ENCODE results near the gene CSNK2A3.
"Not testable (repeated sequence)": the region's sequence is repeated elsewhere in the genome, so short reads cannot be mapped to it uniquely, and the experiment has no call there.

CSNK2A3 gene

DNA sequence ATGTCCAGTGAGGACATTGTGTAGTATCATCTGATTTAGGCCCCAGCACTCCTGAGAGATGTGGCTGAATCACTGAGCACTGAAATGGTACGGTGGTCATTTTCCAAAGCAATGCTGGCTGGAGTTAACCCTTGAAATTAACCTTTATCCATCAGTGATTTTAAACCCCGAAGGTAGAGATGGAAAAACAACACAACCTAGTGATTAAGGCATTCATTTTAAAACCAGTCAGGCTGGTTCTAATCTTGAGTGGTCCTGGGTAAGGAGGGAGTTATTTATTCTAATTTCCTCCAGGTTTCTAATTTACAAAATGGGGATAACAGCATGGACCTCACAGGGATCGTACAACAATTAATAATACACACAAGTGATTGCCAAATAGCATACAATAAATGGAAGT, 6.6 kb upstream of the CSNK2A3 start:
- Histone ChIP-seq H3K36me3 (ENCODE audit: control insufficient read depth in 2 of 2, insufficient read depth in 2 of 2, low read length in 2 of 2) (no peaks in the 10 kb centered on the region), H3K4me1 (ENCODE audit: control insufficient read depth in 2 of 2, insufficient read depth in 2 of 2, low read length in 2 of 2) (no peaks in the 10 kb centered on the region), H3K27ac (ENCODE audit: low read depth in 2 of 2, low read length in 2 of 2) (no peak overlapping the region), H3K4me3 (ENCODE audit: low read length in 2 of 2) (no peak overlapping the region), H3K27me3 (ENCODE audit: control insufficient read depth in 2 of 2, insufficient read depth in 2 of 2, low read length in 2 of 2) (no peaks in the 10 kb centered on the region), H3K9me3 (ENCODE audit: control insufficient read depth in 2 of 2, low read length in 2 of 2) (no peaks in the 10 kb centered on the region), H3K9ac (ENCODE audit: low read depth in 1 of 2, low read length in 2 of 2) (no peak overlapping the region)

DNA sequence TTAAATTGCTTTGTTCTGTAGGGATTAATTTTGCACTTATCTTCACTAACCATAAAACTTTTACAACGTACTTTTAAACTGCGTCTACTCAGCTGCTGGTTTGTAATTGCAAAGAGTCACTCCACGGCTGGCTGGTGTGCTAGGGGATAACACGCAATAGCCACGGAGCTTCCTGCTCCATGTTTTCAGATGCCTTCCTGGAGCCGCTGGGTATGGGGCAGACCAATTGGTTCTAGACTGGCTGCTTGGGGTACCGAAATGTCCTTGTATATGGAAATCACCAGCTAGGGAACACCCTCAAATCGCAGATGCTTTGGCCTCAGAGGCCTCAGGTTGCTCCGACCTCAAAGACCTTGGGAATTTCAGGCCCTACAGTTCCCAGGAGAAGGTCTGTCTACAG, 3.8 kb upstream of the CSNK2A3 start:
- H3K27ac ChIP-seq (ENCODE audit: low read depth in 2 of 2, low read length in 2 of 2), result no peak overlapping the region
- no peaks in the 10 kb centered on the region for H3K9me3 ChIP-seq (ENCODE audit: control insufficient read depth in 2 of 2, low read length in 2 of 2)
- H3K4me3 ChIP-seq (ENCODE audit: low read length in 2 of 2), result no peak overlapping the region
- no peaks in the 10 kb centered on the region for H3K36me3 ChIP-seq (ENCODE audit: control insufficient read depth in 2 of 2, insufficient read depth in 2 of 2, low read length in 2 of 2)
- H3K4me1 ChIP-seq (ENCODE audit: control insufficient read depth in 2 of 2, insufficient read depth in 2 of 2, low read length in 2 of 2), result no peaks in the 10 kb centered on the region
- H3K9ac ChIP-seq (ENCODE audit: low read depth in 1 of 2, low read length in 2 of 2), result no peak overlapping the region
- H3K27me3 ChIP-seq (ENCODE audit: control insufficient read depth in 2 of 2, insufficient read depth in 2 of 2, low read length in 2 of 2), result no peaks in the 10 kb centered on the region

DNA sequence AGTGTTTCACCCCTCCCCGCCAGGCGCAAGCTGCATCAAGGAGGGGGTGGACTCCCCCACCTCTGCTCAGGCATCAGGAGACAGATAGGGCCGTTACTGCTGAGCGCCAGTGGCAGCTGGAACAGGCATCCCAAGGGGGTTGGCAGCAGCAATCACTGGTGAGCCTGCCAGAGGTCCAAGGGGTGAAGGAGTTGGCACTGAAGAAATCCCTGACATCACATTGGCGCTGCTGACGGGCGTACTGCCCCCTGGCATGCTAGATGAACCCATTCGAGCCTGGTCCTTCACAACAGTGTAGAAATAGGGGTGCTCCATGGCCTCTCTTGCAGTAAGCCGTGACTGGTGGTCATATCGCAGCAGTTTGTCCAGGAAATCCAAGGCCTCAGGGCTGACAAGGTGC, 1.2 kb downstream of the CSNK2A3 start:
- H3K4me1 ChIP-seq (ENCODE audit: control insufficient read depth in 2 of 2, insufficient read depth in 2 of 2, low read length in 2 of 2); H3K27ac ChIP-seq (ENCODE audit: low read depth in 2 of 2, low read length in 2 of 2); H3K27me3 ChIP-seq (ENCODE audit: control insufficient read depth in 2 of 2, insufficient read depth in 2 of 2, low read length in 2 of 2); H3K36me3 ChIP-seq (ENCODE audit: control insufficient read depth in 2 of 2, insufficient read depth in 2 of 2, low read length in 2 of 2); H3K4me3 ChIP-seq (ENCODE audit: low read length in 2 of 2); H3K9ac ChIP-seq (ENCODE audit: low read depth in 1 of 2, low read length in 2 of 2); H3K9me3 ChIP-seq (ENCODE audit: control insufficient read depth in 2 of 2, low read length in 2 of 2): not testable (repeated sequence)

DNA sequence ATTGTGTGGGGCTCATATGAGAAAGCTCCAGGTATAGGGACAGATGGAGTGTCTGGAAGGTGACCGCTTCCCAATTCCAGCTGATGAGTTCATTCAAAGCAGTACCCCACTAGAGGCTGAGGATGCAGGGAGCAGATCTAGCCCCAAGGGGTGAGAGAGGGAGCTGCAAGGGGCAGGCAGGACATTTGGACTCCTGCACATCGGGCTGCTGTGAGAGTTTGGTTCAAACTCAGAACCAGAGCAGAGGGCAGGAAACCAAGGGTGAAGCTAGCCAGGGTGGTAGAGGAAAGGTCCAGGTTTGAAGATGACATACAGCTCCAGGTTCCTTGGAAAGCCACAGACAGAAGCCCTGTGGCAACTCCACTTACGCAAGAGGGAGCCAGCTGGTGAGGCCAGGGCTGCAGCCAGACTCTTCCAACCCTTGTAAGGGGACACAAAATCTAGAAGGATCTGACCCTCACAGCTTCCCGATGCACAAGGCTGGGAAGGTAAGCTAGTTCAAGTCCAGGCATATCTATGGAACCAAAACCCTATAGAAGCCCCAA, 1.9 kb downstream of the CSNK2A3 start:
- H3K27ac ChIP-seq (ENCODE audit: low read depth in 2 of 2, low read length in 2 of 2), result no peak overlapping the region
- no peaks in the 10 kb centered on the region for H3K36me3 ChIP-seq (ENCODE audit: control insufficient read depth in 2 of 2, insufficient read depth in 2 of 2, low read length in 2 of 2)
- no peaks in the 10 kb centered on the region for H3K9me3 ChIP-seq (ENCODE audit: control insufficient read depth in 2 of 2, low read length in 2 of 2)
- H3K9ac ChIP-seq (ENCODE audit: low read depth in 1 of 2, low read length in 2 of 2), result no peak overlapping the region
- H3K4me1 ChIP-seq (ENCODE audit: control insufficient read depth in 2 of 2, insufficient read depth in 2 of 2, low read length in 2 of 2), result no peaks in the 10 kb centered on the region
- no peaks in the 10 kb centered on the region for H3K27me3 ChIP-seq (ENCODE audit: control insufficient read depth in 2 of 2, insufficient read depth in 2 of 2, low read length in 2 of 2)
- H3K4me3 ChIP-seq (ENCODE audit: low read length in 2 of 2), result no peak overlapping the region

DNA sequence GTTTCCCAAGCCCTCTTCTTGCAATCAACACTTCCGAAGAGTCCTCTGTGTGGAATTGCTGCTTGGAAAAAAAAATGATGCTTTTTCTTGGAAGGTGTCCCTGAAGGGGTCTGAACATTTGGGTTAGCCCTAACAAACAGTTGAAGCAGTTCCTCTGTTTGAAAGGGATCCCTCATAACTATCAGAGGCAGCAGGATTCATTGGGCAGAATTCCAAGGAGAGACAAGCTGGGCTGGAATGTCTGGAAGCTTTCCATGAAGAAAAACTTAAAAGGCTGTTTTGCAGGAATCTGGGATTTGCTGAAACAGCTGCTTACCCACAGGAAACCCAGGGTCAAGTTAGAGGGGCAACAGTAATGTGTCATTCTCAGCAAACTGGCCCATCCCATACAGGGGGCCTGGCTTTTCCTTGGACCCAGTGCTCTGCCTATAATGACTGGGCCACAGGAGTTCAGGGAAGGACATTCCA, 3.1 kb downstream of the CSNK2A3 start:
- Histone ChIP-seq H3K4me1 (ENCODE audit: control insufficient read depth in 2 of 2, insufficient read depth in 2 of 2, low read length in 2 of 2) (no peaks in the 10 kb centered on the region), H3K9ac (ENCODE audit: low read depth in 1 of 2, low read length in 2 of 2) (no peak overlapping the region), H3K27me3 (ENCODE audit: control insufficient read depth in 2 of 2, insufficient read depth in 2 of 2, low read length in 2 of 2) (no peaks in the 10 kb centered on the region), H3K36me3 (ENCODE audit: control insufficient read depth in 2 of 2, insufficient read depth in 2 of 2, low read length in 2 of 2) (no peaks in the 10 kb centered on the region), H3K4me3 (ENCODE audit: low read length in 2 of 2) (no peak overlapping the region), H3K9me3 (ENCODE audit: control insufficient read depth in 2 of 2, low read length in 2 of 2) (no peaks in the 10 kb centered on the region), H3K27ac (ENCODE audit: low read depth in 2 of 2, low read length in 2 of 2) (no peak overlapping the region)

DNA sequence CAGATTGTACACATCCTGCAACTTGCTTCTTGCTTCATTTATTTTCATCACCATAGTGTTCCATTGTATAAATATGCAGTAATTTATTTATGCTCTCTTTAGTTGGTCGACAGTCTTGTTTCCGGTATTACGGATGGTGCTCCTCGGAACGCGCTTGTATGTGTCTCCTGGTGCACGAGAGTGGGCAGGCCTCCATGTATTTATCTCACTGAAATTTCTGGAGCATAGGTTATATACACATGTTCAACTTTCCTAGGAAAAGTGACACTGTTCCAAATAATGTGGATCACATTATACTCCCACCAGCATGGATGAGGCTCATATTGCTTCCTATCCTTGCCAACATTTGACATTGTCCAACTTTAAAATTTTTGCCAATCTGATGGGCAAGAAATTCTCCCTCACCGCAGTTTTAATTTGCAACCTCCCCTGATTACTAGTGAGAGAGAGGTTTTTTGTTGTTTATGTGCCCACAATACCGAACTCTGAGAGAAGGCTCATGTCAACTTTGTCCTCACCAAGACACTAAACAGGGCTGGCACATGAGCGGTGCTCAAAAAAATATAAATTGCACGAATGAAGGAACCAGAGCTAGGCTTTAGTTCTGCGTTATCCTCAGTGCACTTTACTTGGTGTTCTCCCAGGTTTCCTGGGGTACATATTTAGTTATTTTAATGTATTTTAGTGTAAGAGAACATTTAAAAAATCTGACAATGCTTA, 3.8 kb downstream of the CSNK2A3 start:
- Histone ChIP-seq H3K9ac (ENCODE audit: low read depth in 1 of 2, low read length in 2 of 2) (no peak overlapping the region), H3K36me3 (ENCODE audit: control insufficient read depth in 2 of 2, insufficient read depth in 2 of 2, low read length in 2 of 2) (no peaks in the 10 kb centered on the region), H3K9me3 (ENCODE audit: control insufficient read depth in 2 of 2, low read length in 2 of 2) (no peaks in the 10 kb centered on the region), H3K4me1 (ENCODE audit: control insufficient read depth in 2 of 2, insufficient read depth in 2 of 2, low read length in 2 of 2) (no peaks in the 10 kb centered on the region), H3K27ac (ENCODE audit: low read depth in 2 of 2, low read length in 2 of 2) (no peak overlapping the region), H3K27me3 (ENCODE audit: control insufficient read depth in 2 of 2, insufficient read depth in 2 of 2, low read length in 2 of 2) (no peaks in the 10 kb centered on the region), H3K4me3 (ENCODE audit: low read length in 2 of 2) (no peak overlapping the region)

DNA sequence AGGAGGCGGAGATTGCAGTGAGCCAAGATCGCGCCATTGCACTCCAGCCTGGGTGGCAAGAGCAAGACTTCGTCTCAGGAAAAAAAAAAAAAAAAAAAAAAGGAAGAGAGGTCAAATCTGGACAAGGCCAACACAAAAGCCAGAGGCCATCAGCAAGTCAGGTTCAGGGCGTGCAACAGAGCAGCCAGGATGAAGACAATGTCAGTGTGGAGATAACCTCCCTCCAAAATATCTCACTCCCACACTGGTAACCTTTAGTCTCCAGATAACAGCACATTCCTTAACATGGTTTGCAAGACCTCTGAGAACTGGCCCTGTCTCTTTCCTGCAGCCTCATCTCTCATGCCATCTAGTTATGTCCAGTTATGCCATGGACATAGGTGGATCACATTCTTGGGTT, 4.7 kb downstream of the CSNK2A3 start:
- Histone ChIP-seq H3K27ac (ENCODE audit: low read depth in 2 of 2, low read length in 2 of 2) (no peak overlapping the region), H3K27me3 (ENCODE audit: control insufficient read depth in 2 of 2, insufficient read depth in 2 of 2, low read length in 2 of 2) (no peaks in the 10 kb centered on the region), H3K4me1 (ENCODE audit: control insufficient read depth in 2 of 2, insufficient read depth in 2 of 2, low read length in 2 of 2) (no peaks in the 10 kb centered on the region), H3K4me3 (ENCODE audit: low read length in 2 of 2) (no peak overlapping the region), H3K9ac (ENCODE audit: low read depth in 1 of 2, low read length in 2 of 2) (no peak overlapping the region), H3K9me3 (ENCODE audit: control insufficient read depth in 2 of 2, low read length in 2 of 2) (no peaks in the 10 kb centered on the region), H3K36me3 (ENCODE audit: control insufficient read depth in 2 of 2, insufficient read depth in 2 of 2, low read length in 2 of 2) (no peaks in the 10 kb centered on the region)

DNA sequence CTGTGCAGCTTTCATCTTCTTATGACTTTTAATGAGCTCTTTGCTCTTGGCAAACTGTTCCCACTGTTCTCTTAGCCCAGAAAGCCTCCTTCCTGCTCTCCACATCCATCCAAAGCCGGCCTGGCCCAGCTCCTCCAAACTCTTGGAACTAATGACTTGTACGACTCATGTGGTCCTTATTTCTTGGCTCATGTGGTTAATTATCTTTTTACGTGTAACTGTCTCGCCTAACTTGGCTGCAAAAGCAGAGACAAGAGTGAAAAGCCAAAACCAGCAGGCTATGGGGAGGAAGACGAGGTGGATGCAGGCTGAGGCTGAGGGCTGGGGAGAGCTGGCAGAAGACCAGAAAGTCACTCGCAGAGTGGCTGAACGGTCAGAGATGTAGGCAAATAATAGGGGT, 5.5 kb downstream of the CSNK2A3 start:
- Histone ChIP-seq H3K27me3 (ENCODE audit: control insufficient read depth in 2 of 2, insufficient read depth in 2 of 2, low read length in 2 of 2) (no peaks in the 10 kb centered on the region), H3K4me3 (ENCODE audit: low read length in 2 of 2) (no peak overlapping the region), H3K36me3 (ENCODE audit: control insufficient read depth in 2 of 2, insufficient read depth in 2 of 2, low read length in 2 of 2) (no peaks in the 10 kb centered on the region), H3K9me3 (ENCODE audit: control insufficient read depth in 2 of 2, low read length in 2 of 2) (no peaks in the 10 kb centered on the region), H3K27ac (ENCODE audit: low read depth in 2 of 2, low read length in 2 of 2) (no peak overlapping the region), H3K4me1 (ENCODE audit: control insufficient read depth in 2 of 2, insufficient read depth in 2 of 2, low read length in 2 of 2) (no peaks in the 10 kb centered on the region), H3K9ac (ENCODE audit: low read depth in 1 of 2, low read length in 2 of 2) (no peak overlapping the region)

DNA sequence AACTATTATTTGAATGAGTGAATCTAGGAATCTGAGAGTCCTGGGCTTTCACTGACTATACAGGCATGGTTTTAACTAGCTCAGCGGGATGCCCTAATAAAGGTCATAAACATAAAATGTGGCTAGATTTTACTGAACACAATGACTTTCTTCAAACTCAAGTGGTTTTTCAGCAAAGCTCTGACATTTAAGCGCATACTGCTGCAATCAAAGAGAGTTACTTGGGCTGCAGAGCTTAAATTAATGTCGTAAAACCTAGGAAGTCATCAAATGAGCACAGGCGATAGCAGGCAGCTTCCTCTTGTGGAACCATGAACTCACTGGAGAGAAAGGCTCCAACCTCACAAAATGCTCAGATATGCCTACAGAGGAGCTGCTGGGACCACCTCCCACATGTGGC, 6.7 kb downstream of the CSNK2A3 start:
- Histone ChIP-seq H3K4me1 (ENCODE audit: control insufficient read depth in 2 of 2, insufficient read depth in 2 of 2, low read length in 2 of 2) (no peaks in the 10 kb centered on the region), H3K9ac (ENCODE audit: low read depth in 1 of 2, low read length in 2 of 2) (no peak overlapping the region), H3K4me3 (ENCODE audit: low read length in 2 of 2) (no peak overlapping the region), H3K9me3 (ENCODE audit: control insufficient read depth in 2 of 2, low read length in 2 of 2) (no peaks in the 10 kb centered on the region), H3K27me3 (ENCODE audit: control insufficient read depth in 2 of 2, insufficient read depth in 2 of 2, low read length in 2 of 2) (no peaks in the 10 kb centered on the region), H3K36me3 (ENCODE audit: control insufficient read depth in 2 of 2, insufficient read depth in 2 of 2, low read length in 2 of 2) (no peaks in the 10 kb centered on the region), H3K27ac (ENCODE audit: low read depth in 2 of 2, low read length in 2 of 2) (no peak overlapping the region)

DNA sequence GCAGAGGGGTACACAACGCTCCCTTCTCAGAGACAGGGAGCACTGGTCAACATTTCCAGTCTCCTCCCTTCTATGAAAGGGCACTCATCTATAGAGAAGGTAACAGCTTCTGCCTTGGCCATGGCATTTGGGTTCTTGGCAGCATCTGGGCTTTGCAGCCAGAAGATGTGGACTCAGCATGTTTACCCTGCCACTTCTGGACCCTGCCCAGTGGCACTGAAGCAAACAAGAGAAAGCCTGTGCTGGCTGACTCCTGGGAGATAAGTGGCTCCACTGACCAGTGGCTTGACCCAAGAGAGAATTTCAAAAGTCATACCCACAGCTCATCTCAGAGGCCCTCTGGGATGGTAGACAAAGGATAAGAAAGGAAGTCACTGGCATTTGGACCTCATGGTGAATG, 8.0 kb downstream of the CSNK2A3 start:
- Histone ChIP-seq H3K4me1 (ENCODE audit: control insufficient read depth in 2 of 2, insufficient read depth in 2 of 2, low read length in 2 of 2) (no peaks in the 10 kb centered on the region), H3K4me3 (ENCODE audit: low read length in 2 of 2) (no peak overlapping the region), H3K36me3 (ENCODE audit: control insufficient read depth in 2 of 2, insufficient read depth in 2 of 2, low read length in 2 of 2) (no peaks in the 10 kb centered on the region), H3K9me3 (ENCODE audit: control insufficient read depth in 2 of 2, low read length in 2 of 2) (no peaks in the 10 kb centered on the region), H3K9ac (ENCODE audit: low read depth in 1 of 2, low read length in 2 of 2) (no peak overlapping the region), H3K27me3 (ENCODE audit: control insufficient read depth in 2 of 2, insufficient read depth in 2 of 2, low read length in 2 of 2) (no peaks in the 10 kb centered on the region), H3K27ac (ENCODE audit: low read depth in 2 of 2, low read length in 2 of 2) (no peak overlapping the region)

Data from mucosa of rectum (tissue), 2 donors.